Karpas-422 (cell line): ENCODE data around the gene ZBTB34. TPM values are rescaled to one million over a fixed set of nuclear protein-coding genes. Genes with fewer than 3 reads are reported as not detected.
A peak's percentile ranks its signal among the peaks of the same experiment; 100 is the strongest.

Source experiments
- DNase-seq: peaks from one replicate; pipeline ENCODE4 v3.0.0-alpha.2; 2015
- H2AFZ ChIP-seq: fragments of 200-600 bp; sonication (generic); 2 replicates; pipeline ENCODE4 v1.6.1; 2014; ENCODE audit warnings: antibody characterized with exemption, low read length, mixed read lengths
- H3K27ac ChIP-seq: fragments of 200-600 bp; sonication (generic); 2 replicates; pipeline ENCODE4 v1.5.1; 2014; ENCODE audit warnings: mild to moderate bottlenecking, low read length, moderate library complexity
- H3K27me3 ChIP-seq: fragments of 200-600 bp; sonication (generic); 2 replicates; pipeline ENCODE4 v1.6.1; 2014; ENCODE audit warnings: low read length, mixed read lengths
- H3K36me3 ChIP-seq: fragments of 200-600 bp; sonication (generic); 2 replicates; pipeline ENCODE4 v1.6.1; 2014; ENCODE audit warnings: low read length, mixed read lengths; ENCODE audit not compliant: insufficient read depth
- H3K4me1 ChIP-seq: fragments of 200-600 bp; sonication (generic); 2 replicates; pipeline ENCODE4 v1.6.1; 2014; ENCODE audit warnings: mild to moderate bottlenecking, low read length, mixed read lengths
- H3K4me2 ChIP-seq: fragments of 200-600 bp; sonication (generic); 2 replicates; pipeline ENCODE4 v1.6.1; 2014; ENCODE audit warnings: low read length, low read depth, mild to moderate bottlenecking; ENCODE audit not compliant: poor library complexity, severe bottlenecking
- H3K4me3 ChIP-seq: fragments of 200-600 bp; sonication (generic); 2 replicates; pipeline ENCODE4 v1.5.1; 2014; ENCODE audit warnings: mild to moderate bottlenecking, antibody characterized with exemption, low read length, mixed read lengths
- H3K79me2 ChIP-seq: fragments of 200-600 bp; sonication (generic); 2 replicates; pipeline ENCODE4 v1.6.1; 2014; ENCODE audit warnings: mild to moderate bottlenecking, low read length, mixed read lengths
- H3K9ac ChIP-seq: fragments of 200-600 bp; sonication (generic); 2 replicates; pipeline ENCODE4 v1.6.0; 2014; ENCODE audit warnings: low read length
- H3K9me2 ChIP-seq: fragments of 200-600 bp; sonication (generic), shearing (Covaris generic); replicated peaks from 2 replicates; pipeline ENCODE4 v1.6.0; 2014; ENCODE audit warnings: mild to moderate bottlenecking, low read length, moderate library complexity; ENCODE audit not compliant: insufficient read depth
- H3K9me3 ChIP-seq: fragments of 300-700, 200-600 bp; sonication (generic); 2 replicates; pipeline ENCODE4 v1.6.1; 2014; ENCODE audit warnings: low read length, mixed read lengths
- H4K20me1 ChIP-seq: fragments of 200-600 bp; sonication (generic); 2 replicates; pipeline ENCODE4 v1.6.1; 2014; ENCODE audit warnings: mild to moderate bottlenecking, antibody characterized with exemption, low read length, low read depth; ENCODE audit not compliant: insufficient read depth
- total RNA-seq: library from RNA; depleted of rRNA; stranded (reverse); fragments of >200 nt; shearing (Covaris generic); gene quantifications from 2 replicates; pipeline ENCODE4 v1.2.3, GENCODE V29; 2014; ENCODE audit warnings: low replicate concordance; rRNA removed

The ZBTB34 gene
- total RNA-seq, 1 experiment from 2014 or later: 8.1 TPM

GRCh38 chr9:126926364-126926763 lies 65.9 kb downstream of the ZBTB34 start:
- Histone ChIP-seq H2AFZ (no peak overlapping the region), H3K27ac (no peak overlapping the region), H3K4me2 (no peak overlapping the region), H4K20me1 (peaks cover 36% of the 10 kb centered on the region), H3K4me3 (no peak overlapping the region), H3K9me3 (no peaks in the 10 kb centered on the region), H3K79me2 (no peaks in the 10 kb centered on the region), H3K27me3 (no peaks in the 10 kb centered on the region), H3K9ac (no peak overlapping the region), H3K9me2 (no peaks in the 10 kb centered on the region), H3K36me3 (no peaks in the 10 kb centered on the region), H3K4me1 (no peaks in the 10 kb centered on the region)
- peak; percentile 17 for DNase-seq

- Histone ChIP-seq H2AFZ (no peak overlapping the region), H3K4me2 (no peak overlapping the region), H3K27ac (no peak overlapping the region), H3K9me3 (no peaks in the 10 kb centered on the region), H3K27me3 (no peaks in the 10 kb centered on the region), H3K4me3 (no peak overlapping the region), H3K36me3 (no peaks in the 10 kb centered on the region), H3K9me2 (no peaks in the 10 kb centered on the region), H3K79me2 (no peaks in the 10 kb centered on the region), H3K9ac (no peak overlapping the region), H4K20me1 (peaks cover 28% of the 10 kb centered on the region), H3K4me1 (no peaks in the 10 kb centered on the region)
- DNase-seq: no peak
Observed at GRCh38 chr9:126927419-126927818, 67.0 kb downstream of the ZBTB34 start.

- H3K79me2 ChIP-seq: no peaks in the 10 kb centered on the region
- no peaks in the 10 kb centered on the region for H3K9me2 ChIP-seq
- no peak overlapping the region for H3K27ac ChIP-seq
- no peaks in the 10 kb centered on the region for H3K36me3 ChIP-seq
- H3K9me3 ChIP-seq: no peaks in the 10 kb centered on the region
- no peak overlapping the region for H3K4me2 ChIP-seq
- no peak overlapping the region for H3K4me3 ChIP-seq
- no peaks in the 10 kb centered on the region for H3K4me1 ChIP-seq
- H3K27me3 ChIP-seq: no peaks in the 10 kb centered on the region
- peaks cover 16% of the 10 kb centered on the region; the same call in 1 of the 2 replicates for H4K20me1 ChIP-seq
- H2AFZ ChIP-seq: no peak overlapping the region
- DNase-seq: no peak
- no peak overlapping the region for H3K9ac ChIP-seq
Observed at GRCh38 chr9:126932871-126933321, 72.5 kb downstream of the ZBTB34 start.

- H3K4me1 ChIP-seq: no peaks in the 10 kb centered on the region
- H3K27me3 ChIP-seq: no peaks in the 10 kb centered on the region
- H3K36me3 ChIP-seq: no peaks in the 10 kb centered on the region
- H2AFZ ChIP-seq: no peak overlapping the region
- no peak overlapping the region for H3K4me2 ChIP-seq
- no peaks in the 10 kb centered on the region for H3K9me3 ChIP-seq
- H3K4me3 ChIP-seq: no peak overlapping the region
- peaks cover 17% of the 10 kb centered on the region; the same call in 1 of the 2 replicates for H4K20me1 ChIP-seq
- H3K9me2 ChIP-seq: no peaks in the 10 kb centered on the region
- no peak overlapping the region for H3K27ac ChIP-seq
- DNase-seq: no peak
- H3K9ac ChIP-seq: no peak overlapping the region
- H3K79me2 ChIP-seq: no peaks in the 10 kb centered on the region
Observed at GRCh38 chr9:126933334-126933980, 73.0 kb downstream of the ZBTB34 start.

GRCh38 chr9:126934441-126934840 lies 74.0 kb downstream of the ZBTB34 start:
- H2AFZ ChIP-seq: no peak overlapping the region
- H3K27ac ChIP-seq: no peak overlapping the region
- H3K4me1 ChIP-seq: no peaks in the 10 kb centered on the region
- H3K27me3 ChIP-seq: no peaks in the 10 kb centered on the region
- no peak for DNase-seq
- no peaks in the 10 kb centered on the region for H3K36me3 ChIP-seq
- H3K9me2 ChIP-seq: no peaks in the 10 kb centered on the region
- H3K79me2 ChIP-seq: no peaks in the 10 kb centered on the region
- no peak overlapping the region for H3K9ac ChIP-seq
- no peak overlapping the region for H3K4me3 ChIP-seq
- no peak overlapping the region for H3K4me2 ChIP-seq
- no peaks in the 10 kb centered on the region for H3K9me3 ChIP-seq
- peaks cover 26% of the 10 kb centered on the region; the same call in 1 of the 2 replicates for H4K20me1 ChIP-seq

Other genes starting within 250 kb of the ZBTB34 start
- gene LMX1B, start 246.7 kb upstream of the ZBTB34 start, total RNA-seq: not detected in 2 replicates
- 6.4 and 6.5 TPM in 2 replicates for gene ZBTB43, start 55.6 kb upstream of the ZBTB34 start, total RNA-seq
- gene RALGPS1, start 54.1 kb downstream of the ZBTB34 start, total RNA-seq: 7.0 and 8.2 TPM in 2 replicates